Breast epithelium (tissue), 3 donors: ENCODE data around the gene SCYGR1.

ENCODE experiments used
- POLR2A ChIP-seq: fragments of 450-650 bp; IDR thresholded peaks from one replicate; pipeline ENCODE4 v1.6.1; 2016; ENCODE audit warnings: antibody characterized with exemption, mild to moderate bottlenecking, moderate library complexity
- TF ChIP-seq, protein P1 (sequence below), 3 donors: fragments of 450-650 bp; IDR thresholded peaks; one replicate each; pipeline ENCODE4 v1.5.1; 2016 to 2017; ENCODE audit warnings: antibody characterized with exemption in 3 of 3, mild to moderate bottlenecking in 3 of 3, moderate library complexity in 3 of 3

DNA sequence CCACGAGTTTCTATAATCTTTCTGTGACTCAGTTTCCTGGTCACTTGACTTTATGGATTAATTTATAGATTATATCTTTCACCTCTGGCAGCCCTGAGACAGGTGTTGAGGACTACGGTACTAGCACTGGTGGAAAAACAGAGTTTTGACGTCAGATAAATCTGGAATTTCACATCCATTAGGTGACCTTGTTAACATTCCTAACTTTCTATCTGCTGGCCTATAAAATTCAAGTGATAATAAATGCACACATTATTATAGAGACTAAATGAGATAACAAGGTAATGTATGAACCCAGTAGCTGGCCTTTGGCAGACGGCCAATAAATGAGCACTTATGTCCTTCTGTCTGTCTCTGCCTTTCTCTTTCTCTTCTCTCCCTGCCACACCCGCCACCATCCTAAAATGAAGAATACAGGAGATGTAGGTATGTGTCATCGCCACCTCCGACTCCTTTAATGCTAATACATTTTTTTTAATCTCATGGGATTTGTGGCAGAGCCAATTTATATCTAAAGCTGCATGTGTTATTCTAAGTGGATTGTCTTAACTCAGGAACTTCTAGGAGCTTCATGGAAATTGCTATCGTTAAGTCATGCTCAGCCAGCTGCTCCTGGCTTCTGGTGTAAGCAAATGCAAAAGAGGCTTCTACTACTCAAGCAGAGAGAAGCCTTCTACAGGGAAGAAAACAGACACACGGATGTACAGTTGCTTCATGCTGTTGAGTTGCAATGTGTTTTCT, 10.9 kb downstream of the SCYGR1 start:
- TF ChIP-seq POLR2A: no peak
- TF ChIP-seq, protein P1, sequence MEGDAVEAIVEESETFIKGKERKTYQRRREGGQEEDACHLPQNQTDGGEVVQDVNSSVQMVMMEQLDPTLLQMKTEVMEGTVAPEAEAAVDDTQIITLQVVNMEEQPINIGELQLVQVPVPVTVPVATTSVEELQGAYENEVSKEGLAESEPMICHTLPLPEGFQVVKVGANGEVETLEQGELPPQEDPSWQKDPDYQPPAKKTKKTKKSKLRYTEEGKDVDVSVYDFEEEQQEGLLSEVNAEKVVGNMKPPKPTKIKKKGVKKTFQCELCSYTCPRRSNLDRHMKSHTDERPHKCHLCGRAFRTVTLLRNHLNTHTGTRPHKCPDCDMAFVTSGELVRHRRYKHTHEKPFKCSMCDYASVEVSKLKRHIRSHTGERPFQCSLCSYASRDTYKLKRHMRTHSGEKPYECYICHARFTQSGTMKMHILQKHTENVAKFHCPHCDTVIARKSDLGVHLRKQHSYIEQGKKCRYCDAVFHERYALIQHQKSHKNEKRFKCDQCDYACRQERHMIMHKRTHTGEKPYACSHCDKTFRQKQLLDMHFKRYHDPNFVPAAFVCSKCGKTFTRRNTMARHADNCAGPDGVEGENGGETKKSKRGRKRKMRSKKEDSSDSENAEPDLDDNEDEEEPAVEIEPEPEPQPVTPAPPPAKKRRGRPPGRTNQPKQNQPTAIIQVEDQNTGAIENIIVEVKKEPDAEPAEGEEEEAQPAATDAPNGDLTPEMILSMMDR (IDR thresholded peaks at IDR 0.05): no peak
